Measurements from ENCODE around the gene NOTCH3. TPM values are rescaled to one million over a fixed set of nuclear protein-coding genes. Genes with fewer than 3 reads are reported as not detected.

The NOTCH3 gene
- total RNA-seq, 1 donor from 2014 or later: 4.6 TPM

- DNase-seq (ENCODE audit: low spot score) (no peak), ATAC-seq (no peak)
Observed at GRCh38 chr19:15126131-15126910, 74.5 kb downstream of the NOTCH3 start.

DNA sequence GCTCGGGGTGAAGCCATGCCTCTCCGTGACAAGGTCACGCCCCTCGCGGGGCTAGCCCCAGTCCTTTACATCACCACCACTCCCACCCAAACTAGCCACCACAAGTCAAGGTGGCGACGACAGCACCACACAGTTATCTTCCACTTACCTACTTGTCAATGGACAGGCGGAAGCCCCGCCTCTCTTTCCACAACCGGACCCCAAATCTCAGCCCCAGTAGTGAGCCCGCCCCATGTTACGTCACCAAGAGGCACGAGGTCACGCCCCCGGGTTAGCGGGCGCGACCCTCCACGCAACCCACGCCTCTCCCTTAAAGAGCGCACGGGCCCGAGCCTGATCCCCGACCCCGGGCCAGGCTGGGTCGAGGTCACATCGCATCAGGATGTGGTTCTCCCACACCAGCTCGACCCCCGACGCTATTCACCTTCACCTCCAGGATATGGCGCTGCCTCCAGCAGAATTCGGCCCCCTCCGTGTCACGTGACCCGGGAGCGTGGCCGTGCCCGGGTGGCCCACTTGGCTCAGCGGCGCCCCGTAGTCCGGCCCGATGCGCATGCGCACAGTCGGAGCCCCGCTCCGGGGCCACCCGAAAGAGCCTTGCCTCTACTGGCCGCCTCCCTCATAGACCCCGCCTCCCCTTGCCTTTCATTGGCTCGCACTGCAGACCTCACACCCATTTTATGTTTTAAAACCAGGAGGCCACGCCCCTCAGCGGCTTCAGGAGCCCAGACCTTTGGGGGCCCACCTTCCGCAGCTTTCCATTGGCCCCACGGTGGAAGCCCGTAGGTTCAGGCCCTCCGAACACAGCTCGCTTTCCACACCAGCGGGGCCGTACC is 75.3 kb downstream of the NOTCH3 start:
- peak; percentile 81 for ATAC-seq

DNA sequence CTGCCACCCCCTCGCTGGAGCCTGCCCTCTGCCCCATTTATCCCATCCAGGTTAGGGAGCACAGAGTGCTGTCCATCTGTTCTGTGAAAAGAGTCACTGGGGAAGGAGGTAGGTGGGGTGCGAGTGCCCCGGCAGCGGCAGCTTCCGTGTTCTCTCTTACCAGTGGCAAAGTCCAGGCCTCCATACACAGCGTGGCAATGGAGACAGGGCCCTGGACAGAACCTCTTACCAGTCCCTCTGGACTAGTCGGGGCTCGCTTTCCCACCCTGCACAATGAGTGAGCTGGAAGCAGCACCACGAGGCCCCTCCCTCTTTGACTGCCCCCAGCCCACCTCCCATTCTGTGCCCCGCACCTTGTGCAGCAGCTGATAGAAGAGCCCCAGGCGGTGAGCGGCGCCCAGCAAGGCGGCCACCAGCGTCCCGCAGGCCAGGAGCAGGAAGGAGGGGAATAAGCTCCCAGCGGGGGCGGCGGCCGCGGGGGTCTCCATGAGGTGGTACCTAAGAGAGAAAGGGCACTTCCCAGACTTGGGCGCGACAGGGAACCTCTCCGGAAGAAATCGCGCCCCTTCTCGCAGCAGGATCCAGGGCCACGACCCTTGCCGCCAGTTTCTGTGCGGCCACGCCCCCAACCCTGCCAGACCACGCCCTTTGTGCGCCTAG is 76.1 kb downstream of the NOTCH3 start:
- ATAC-seq: peak; percentile 80
- no peak for DNase-seq (ENCODE audit: low spot score)

More for the DNA sequence above, 75.3 kb downstream of the NOTCH3 start:
- DNase-seq (ENCODE audit: low spot score): peak; percentile 98

DNA sequence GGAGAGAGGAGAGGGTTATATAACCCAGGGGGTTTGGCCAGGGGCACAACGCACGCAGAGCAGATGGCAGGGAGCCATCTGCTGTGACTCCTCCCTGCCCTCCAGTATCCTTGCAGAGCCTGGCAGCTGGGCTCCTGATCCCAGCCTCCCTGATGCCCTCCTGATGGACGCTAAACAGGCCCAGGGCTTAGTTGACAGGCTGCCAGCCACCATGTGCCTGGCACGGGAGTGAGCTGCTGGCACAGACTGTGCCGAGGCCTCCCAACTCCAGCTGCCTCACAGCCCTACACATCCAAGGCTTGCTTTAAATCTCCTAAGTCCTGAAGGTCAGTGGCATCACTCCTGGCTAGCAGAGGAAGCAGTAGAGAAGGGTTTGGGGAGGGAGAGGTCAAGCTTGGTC is 76.9 kb downstream of the NOTCH3 start:
- peak; percentile 53 for ATAC-seq
- peak; percentile 87 for DNase-seq (ENCODE audit: low spot score)

GRCh38 chr19:15123031-15123890 is 77.5 kb downstream of the NOTCH3 start:
- ATAC-seq (no peak), DNase-seq (ENCODE audit: low spot score) (no peak)

- no peak for DNase-seq (ENCODE audit: low spot score)
- ATAC-seq: no peak
Observed at GRCh38 chr19:15122331-15123030, 78.3 kb downstream of the NOTCH3 start.

DNA sequence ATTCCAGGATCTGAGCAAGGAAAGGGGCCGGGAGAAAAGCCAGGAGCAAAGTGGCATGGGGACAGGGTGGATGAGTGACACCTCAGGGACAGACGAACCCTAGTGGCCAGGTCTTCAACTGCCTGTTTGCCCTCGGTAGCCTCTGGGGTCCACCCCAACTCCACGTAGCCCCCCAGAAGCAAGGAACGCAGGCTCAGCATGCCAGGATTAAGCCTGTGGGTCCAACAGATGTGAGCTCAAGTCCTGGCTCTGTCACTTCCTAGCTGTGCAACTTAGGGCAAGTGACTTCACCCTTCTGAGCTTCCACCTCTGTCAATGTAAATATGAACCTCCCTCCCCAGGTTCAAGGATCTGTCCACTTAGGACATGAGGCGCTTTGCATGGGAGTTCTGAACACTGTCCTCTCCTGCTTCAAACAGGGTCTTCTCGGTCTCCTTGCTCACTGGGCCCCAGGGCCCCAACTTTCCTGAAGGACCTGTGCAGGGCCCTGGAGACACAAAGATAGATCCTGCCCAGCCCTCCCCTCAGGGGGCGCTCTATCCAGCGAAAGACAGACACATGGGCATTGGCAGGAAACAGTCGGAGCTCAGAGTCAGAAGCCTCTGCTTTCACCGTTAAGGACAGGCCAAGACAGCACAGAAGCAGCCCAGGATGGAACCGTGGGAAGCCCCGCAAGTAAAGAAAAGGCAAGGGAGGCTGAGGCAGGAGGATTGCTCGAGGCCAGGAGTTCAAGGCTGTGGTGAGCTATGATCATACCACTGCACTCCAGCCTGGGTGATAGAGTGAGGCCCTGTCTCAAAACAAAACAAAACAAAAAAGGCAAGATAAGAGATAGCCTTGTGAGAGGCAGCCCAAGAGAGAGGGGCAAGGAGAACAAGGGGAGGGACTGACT is 80.4 kb downstream of the NOTCH3 start:
- no peak for ATAC-seq
- DNase-seq (ENCODE audit: low spot score): no peak

DNA sequence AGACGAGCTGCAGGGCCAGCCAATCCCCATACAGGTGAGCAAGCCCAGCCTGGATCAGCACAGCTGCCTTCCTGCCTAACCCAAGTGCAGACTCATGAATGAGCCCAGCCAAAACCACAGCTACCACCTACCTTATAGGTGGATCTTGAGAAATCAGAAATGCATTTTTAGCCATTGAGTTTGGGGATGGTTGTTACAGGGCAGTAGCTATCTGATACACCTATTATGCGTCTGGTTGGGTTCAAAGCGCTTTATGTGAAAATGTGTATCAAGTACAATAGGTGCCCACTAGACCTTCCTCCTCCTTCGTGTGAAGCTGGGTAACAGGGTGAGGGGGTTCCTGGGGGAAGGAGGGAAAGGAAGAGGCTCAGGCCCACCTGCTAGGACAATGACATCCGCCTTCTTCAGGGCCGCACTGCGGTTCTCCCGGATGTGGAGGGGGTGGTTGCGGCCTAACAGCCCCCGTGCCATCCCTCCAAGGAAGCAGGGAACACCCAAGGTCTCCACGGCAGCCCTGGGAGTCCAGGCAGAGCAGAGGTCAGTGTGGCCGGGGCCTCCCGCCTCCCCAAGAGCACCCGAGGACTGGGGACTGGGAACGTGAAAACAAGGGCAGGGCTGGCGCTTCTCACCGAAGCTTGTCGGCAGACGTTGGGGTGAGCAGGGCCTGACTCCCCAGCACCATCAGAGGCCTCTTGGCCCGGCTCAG is 81.9 kb downstream of the NOTCH3 start:
- ATAC-seq (no peak), DNase-seq (ENCODE audit: low spot score) (no peak)

DNA sequence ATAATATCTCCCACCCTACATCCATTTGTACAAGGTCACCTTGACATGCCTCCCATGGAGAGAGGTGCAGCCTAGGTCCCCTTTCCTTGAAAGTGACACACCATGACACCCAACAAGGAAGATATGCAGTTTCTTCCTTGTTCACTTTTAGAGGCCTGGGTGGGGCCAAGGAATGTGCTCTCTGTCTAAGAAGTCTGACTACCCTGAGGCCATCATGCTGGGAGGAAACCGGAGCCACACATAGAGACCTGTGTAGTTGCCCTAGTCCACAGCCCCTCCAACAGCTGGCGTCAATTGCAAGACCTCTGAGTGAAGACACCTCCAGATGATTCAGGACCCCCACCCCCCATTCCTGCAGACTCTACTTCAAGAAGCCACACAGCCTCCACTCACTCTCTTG is 82.5 kb downstream of the NOTCH3 start:
- no peak for DNase-seq (ENCODE audit: low spot score)
- ATAC-seq: no peak

GRCh38 chr19:15116856-15117255 is 83.9 kb downstream of the NOTCH3 start:
- DNase-seq (ENCODE audit: low spot score): no peak
- ATAC-seq: no peak

GRCh38 chr19:15115762-15116615 is 84.8 kb downstream of the NOTCH3 start:
- DNase-seq (ENCODE audit: low spot score) (no peak), ATAC-seq (no peak)

DNA sequence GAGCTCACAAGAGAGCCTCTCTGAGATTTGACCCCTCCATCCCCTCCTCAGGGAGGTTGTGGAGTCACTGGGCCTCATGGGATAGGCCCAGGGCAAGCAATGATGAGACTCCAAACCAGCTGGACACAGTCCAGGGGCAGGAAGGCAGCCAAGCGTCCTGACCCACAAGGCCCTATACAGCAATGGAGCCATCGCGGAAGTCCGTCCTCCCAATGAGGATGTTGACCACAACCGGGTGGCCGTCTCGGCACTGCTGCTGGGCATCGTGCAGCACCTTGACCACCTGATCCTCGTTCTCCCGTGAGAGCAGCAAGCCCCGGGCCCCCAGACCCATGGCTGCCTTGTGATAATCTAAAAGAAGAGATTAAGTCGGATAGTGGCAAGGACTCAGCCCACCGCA is 85.7 kb downstream of the NOTCH3 start:
- DNase-seq (ENCODE audit: low spot score): peak; percentile 78
- peak; percentile 80 for ATAC-seq

- ATAC-seq (no peak), DNase-seq (ENCODE audit: low spot score) (no peak)
Observed at GRCh38 chr19:15114153-15114540, 86.6 kb downstream of the NOTCH3 start.

DNA sequence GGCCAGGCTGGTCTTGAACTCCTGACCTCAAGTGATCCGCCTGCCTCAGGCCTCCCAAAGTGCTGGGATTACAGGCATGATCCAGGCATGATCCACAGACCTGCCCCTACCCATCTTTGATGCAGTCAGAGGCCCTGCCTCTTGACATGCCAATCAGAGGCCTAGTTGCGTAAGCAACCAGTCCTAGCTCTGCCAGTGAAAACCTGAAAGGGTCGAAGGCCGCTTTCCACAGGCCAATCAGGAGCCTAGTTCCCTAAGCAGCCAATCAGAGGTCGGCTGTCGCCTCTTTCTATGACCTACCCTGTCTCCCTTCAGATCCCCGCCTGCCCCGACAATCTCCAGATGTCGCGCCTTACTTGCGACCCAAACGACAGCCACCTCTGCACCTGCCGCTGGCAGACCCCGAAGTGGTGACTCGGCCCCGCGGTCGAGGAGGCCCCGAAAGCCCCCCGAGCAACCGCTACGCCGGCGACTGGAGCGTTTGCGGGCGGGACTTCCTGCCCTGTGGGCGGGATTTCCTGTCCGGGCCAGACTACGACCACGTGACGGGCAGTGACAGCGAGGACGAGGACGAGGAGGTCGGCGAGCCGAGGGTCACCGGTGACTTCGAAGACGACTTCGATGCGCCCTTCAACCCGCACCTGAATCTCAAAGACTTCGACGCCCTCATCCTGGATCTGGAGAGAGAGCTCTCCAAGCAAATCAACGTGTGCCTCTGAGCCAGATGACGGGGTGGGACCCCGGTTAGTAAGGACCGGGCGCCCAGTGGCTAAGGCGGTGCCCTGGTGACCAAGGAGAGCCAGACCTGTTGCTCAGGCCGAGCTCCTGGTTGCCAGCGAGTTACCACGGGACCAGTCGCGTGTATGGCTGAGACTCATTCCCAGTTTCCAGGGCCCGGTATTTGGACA is 87.3 kb downstream of the NOTCH3 start:
- ATAC-seq (no peak), DNase-seq (ENCODE audit: low spot score) (no peak)

DNA sequence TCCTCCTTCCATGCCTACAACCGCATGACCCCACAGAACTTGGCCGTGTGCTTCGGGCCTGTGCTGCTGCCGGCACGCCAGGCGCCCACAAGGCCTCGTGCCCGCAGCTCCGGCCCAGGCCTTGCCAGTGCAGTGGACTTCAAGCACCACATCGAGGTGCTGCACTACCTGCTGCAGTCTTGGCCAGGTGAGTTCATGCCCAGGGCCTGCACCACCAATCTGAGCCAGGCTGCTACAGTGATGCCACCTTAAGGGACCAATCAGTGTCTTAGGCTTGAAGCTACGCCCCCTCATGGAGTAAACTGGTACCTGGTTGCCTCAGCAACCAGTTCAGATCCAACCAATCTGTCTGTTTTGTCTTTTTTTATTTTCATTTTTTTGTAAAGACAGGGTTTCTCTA is 88.4 kb downstream of the NOTCH3 start:
- ATAC-seq (peak; percentile 9), DNase-seq (ENCODE audit: low spot score) (no peak)

GRCh38 chr19:15111758-15112157 is 89.0 kb downstream of the NOTCH3 start:
- no peak for DNase-seq (ENCODE audit: low spot score)
- no peak for ATAC-seq
